A549 (cell line): ENCODE measurements around the gene ZDHHC3. TPM values are rescaled to one million over a fixed set of nuclear protein-coding genes. Genes with fewer than 3 reads are reported as not detected.

Experiments
- ATAC-seq, 2 experiments: fragments of 200-7000 bp in 1 of 2; fragments of >200 bp in 1 of 2; cut with Nextera tagmentation in 1 of 2; cut with Tn5 transposase in 1 of 2; 3 replicates each; pipeline versions ENCODE4 v1.8.0 to v1.9.1; 2018 to 2020; ENCODE audit warnings: mild to moderate bottlenecking in 1 of 2, moderate library complexity in 1 of 2
- CTCF ChIA-PET: fragments of 300-600 bp; sonication (Branson Sonifier 250); formaldehyde crosslinking; extraction: SDS; loops from one replicate; lab custom pipeline; 2021; ENCODE audit warnings: antibody characterized with exemption, inconsistent platforms; lab: Yijun Ruan, JAX
- POLR2A ChIA-PET: fragments of 350-600 bp; formaldehyde crosslinking; extraction: SDS; loops from one replicate; lab custom pipeline; 2021; ENCODE audit warnings: antibody characterized with exemption, inconsistent platforms; lab: Yijun Ruan, JAX
- DNase-seq, 2 experiments: peaks; one replicate each; pipeline versions ENCODE4 v3.0.0 to v3.0.0-alpha.2; 2011 to 2016; ENCODE audit warnings: low read depth in 1 of 2, low spot score in 1 of 2
- FAIRE-seq: peaks from 2 replicates; lab custom pipeline; 2011; peaks lifted over from hg19 to GRCh38; lab: Jason Lieb, UNC
- H3K27ac ChIP-seq, 2 experiments: fragments of >200 bp; sonication (Bioruptor Twin); formaldehyde crosslinking; 3 replicates each; pipeline ENCODE4 v1.5.1; 2016 to 2017
- H3K4me1 ChIP-seq: fragments of >200 bp; sonication (Bioruptor Twin); formaldehyde crosslinking; 3 replicates; pipeline ENCODE4 v1.6.1; 2016
- H3K4me2 ChIP-seq: fragments of >200 bp; sonication (Bioruptor Twin); formaldehyde crosslinking; 3 replicates; pipeline ENCODE4 v1.6.1; 2016
- H3K4me3 ChIP-seq: fragments of >200 bp; sonication (Bioruptor Twin); formaldehyde crosslinking; 3 replicates; pipeline ENCODE4 v1.5.1; 2016
- H3K9me3 ChIP-seq: fragments of >200 bp; sonication (Bioruptor Twin); formaldehyde crosslinking; 3 replicates; pipeline ENCODE4 v1.6.1; 2016
- CBX2 ChIP-seq: fragments of 200-600 bp; sonication (generic); IDR thresholded peaks from 2 replicates; pipeline ENCODE4 v1.6.1; 2016; ENCODE audit warnings: low read depth, mild to moderate bottlenecking, borderline replicate concordance
- CBX8 ChIP-seq: fragments of 200-600 bp; sonication (generic); IDR thresholded peaks from 2 replicates; pipeline ENCODE4 v1.6.1; 2016
- CHD4 ChIP-seq: fragments of 200-600 bp; sonication (generic); IDR thresholded peaks from 2 replicates; pipeline ENCODE4 v1.6.1; 2016; ENCODE audit warnings: antibody characterized with exemption, mild to moderate bottlenecking, borderline replicate concordance
- E2F6 ChIP-seq: IDR thresholded peaks from 2 replicates; pipeline ENCODE4 v1.6.1; 2012; ENCODE audit warnings: low read depth, borderline replicate concordance
- FOSL2 ChIP-seq, 2 experiments: fragments of 450-650 bp in 1 of 2; fragments of >200 bp in 1 of 2; sonication (Bioruptor Twin) in 1 of 2; formaldehyde crosslinking; IDR thresholded peaks; 2 replicates each; pipeline versions ENCODE4 v1.5.0 to v1.6.1; 2016 to 2020; ENCODE audit warnings: mild to moderate bottlenecking in 1 of 2, moderate library complexity in 1 of 2
- HDAC2 ChIP-seq: fragments of 200-600 bp; sonication (generic); IDR thresholded peaks from 2 replicates; pipeline ENCODE4 v1.6.1; 2016
- HEYL ChIP-seq: fragments of 250-450 bp; sonication (Bioruptor Pico); IDR thresholded peaks from 2 replicates; pipeline ENCODE4 v1.8.0; 2021; ENCODE audit warnings: mild to moderate bottlenecking, moderate library complexity
- HOXB5 ChIP-seq: fragments of 250-450 bp; sonication (Bioruptor Pico); IDR thresholded peaks from 2 replicates; pipeline ENCODE4 v1.5.0; 2020; ENCODE audit warnings: mild to moderate bottlenecking, moderate library complexity
- KDM5A ChIP-seq: fragments of 200-600 bp; sonication (generic); IDR thresholded peaks from 2 replicates; pipeline ENCODE4 v1.6.1; 2016; ENCODE audit warnings: antibody characterized with exemption, mild to moderate bottlenecking
- MAFK ChIP-seq: fragments of 450-650 bp; IDR thresholded peaks from 2 replicates; pipeline ENCODE4 v1.6.1; 2014; ENCODE audit not compliant: partially characterized antibody
- NPAS2 ChIP-seq: fragments of 250-450 bp; sonication (Bioruptor Pico); IDR thresholded peaks from 2 replicates; pipeline ENCODE4 v1.8.0; 2022; ENCODE audit warnings: mild to moderate bottlenecking, moderate library complexity, borderline replicate concordance
- NR3C1 ChIP-seq: fragments of >200 bp; sonication (Bioruptor Twin); formaldehyde crosslinking; IDR thresholded peaks from 3 replicates; pipeline ENCODE4 v1.6.1; 2017
- PBX3 ChIP-seq: IDR thresholded peaks from 2 replicates; pipeline ENCODE4 v1.6.1; 2012
- PHF8 ChIP-seq: fragments of 200-600 bp; sonication (generic); IDR thresholded peaks from 2 replicates; pipeline ENCODE4 v1.6.1; 2016; ENCODE audit warnings: low read depth, mild to moderate bottlenecking, antibody characterized with exemption, moderate library complexity, borderline replicate concordance
- RAD21 ChIP-seq, 2 experiments: fragments of >200 bp in 1 of 2; sonication (Bioruptor Twin) in 1 of 2; formaldehyde crosslinking in 1 of 2; IDR thresholded peaks in 1 of 2; conservative IDR thresholded peaks in 1 of 2; 2 replicates in 1 of 2; 3 replicates in 1 of 2; pipeline ENCODE4 v1.6.1; 2012 to 2018; ENCODE audit warnings: inconsistent platforms in 1 of 2
- RCOR1 ChIP-seq: fragments of 150-350 bp; IDR thresholded peaks from 2 replicates; pipeline ENCODE4 v1.6.1; 2014; ENCODE audit warnings: antibody characterized with exemption, low read length, low read depth
- RNF2 ChIP-seq: fragments of 200-600 bp; sonication (generic); IDR thresholded peaks from 2 replicates; pipeline ENCODE4 v1.6.1; 2016; ENCODE audit warnings: low read depth, mild to moderate bottlenecking, antibody characterized with exemption, moderate library complexity, borderline replicate concordance
- TFCP2L1 ChIP-seq: fragments of 250-450 bp; sonication (Bioruptor Pico); IDR thresholded peaks from 2 replicates; pipeline ENCODE4 v1.5.0; 2021; ENCODE audit warnings: mild to moderate bottlenecking
- WGBS: methylation state at CpG from one replicate; pipeline ENCODE4 v1.1.6; 2017; ENCODE audit errors: missing lambda C conversion rate; 5-methylcytosine and 5-hydroxymethylcytosine counted together
- polyA plus RNA-seq, 4 experiments: library from polyadenylated mRNA; depleted of rRNA in 3 of 4; stranded (reverse); fragments of >200 nt; fragmentation: RNase III in 1 of 4; extraction: RNeasy Plus Mini Kit Qiagen cat#74134 plus additional on column Dnase treatment in 1 of 4; gene quantifications; 2 replicates in 3 of 4; 3 replicates in 1 of 4; pipeline ENCODE4 v1.2.3, GENCODE V29; 2011 to 2017
- TF ChIP-seq, protein P1 (sequence below): fragments of >200 bp; sonication (Bioruptor Twin); formaldehyde crosslinking; IDR thresholded peaks from 2 replicates; pipeline ENCODE4 v1.6.1; 2016
- TF ChIP-seq, protein P2 (sequence below): fragments of 200-600 bp; sonication (generic); IDR thresholded peaks from 2 replicates; pipeline ENCODE4 v1.6.1; 2016; ENCODE audit warnings: antibody characterized with exemption, mild to moderate bottlenecking, moderate library complexity
- TF ChIP-seq, protein P3 (sequence below): fragments of 250-450 bp; sonication (Bioruptor Pico); IDR thresholded peaks from 2 replicates; pipeline ENCODE4 v1.5.0; 2021; ENCODE audit warnings: mild to moderate bottlenecking, moderate library complexity, borderline replicate concordance

The ZDHHC3 gene
- polyA plus RNA-seq, 2 of the 4 experiments (the other 2 are of a cell fraction) = 28.7 to 57.7 TPM

GRCh38 chr3:44960387-44961026 is 15.5 kb downstream of the ZDHHC3 start:
- no peak for DNase-seq
- WGBS = 93% methylated on average over 3 of the region's 3 CpGs

GRCh38 chr3:44958386-44958785 is 17.6 kb downstream of the ZDHHC3 start:
- ChIA-PET POLR2A (no interaction called here), CTCF (no interaction called here)
- WGBS = 91% methylated on average over 7 of the region's 7 CpGs
- no peak overlapping the region for H3K4me3 ChIP-seq
- H3K27ac ChIP-seq = no peak overlapping the region
- FAIRE-seq = no peak
- no peak for ATAC-seq
- H3K9me3 ChIP-seq = no peaks in the 10 kb centered on the region
- TF ChIP-seq RAD21 (conservative IDR thresholded peaks at IDR 0.05 in 1 of 2, IDR thresholded peaks at IDR 0.05 in 1 of 2) = no peak
- TF ChIP-seq NPAS2 = no peak
- no peak for TF ChIP-seq KDM5A
- TF ChIP-seq, protein P1, sequence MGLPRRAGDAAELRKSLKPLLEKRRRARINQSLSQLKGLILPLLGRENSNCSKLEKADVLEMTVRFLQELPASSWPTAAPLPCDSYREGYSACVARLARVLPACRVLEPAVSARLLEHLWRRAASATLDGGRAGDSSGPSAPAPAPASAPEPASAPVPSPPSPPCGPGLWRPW = no peak
- TF ChIP-seq HOXB5 (CRISPR knock-in tag) = no peak
- no peak for TF ChIP-seq RCOR1
- TF ChIP-seq, protein P2, sequence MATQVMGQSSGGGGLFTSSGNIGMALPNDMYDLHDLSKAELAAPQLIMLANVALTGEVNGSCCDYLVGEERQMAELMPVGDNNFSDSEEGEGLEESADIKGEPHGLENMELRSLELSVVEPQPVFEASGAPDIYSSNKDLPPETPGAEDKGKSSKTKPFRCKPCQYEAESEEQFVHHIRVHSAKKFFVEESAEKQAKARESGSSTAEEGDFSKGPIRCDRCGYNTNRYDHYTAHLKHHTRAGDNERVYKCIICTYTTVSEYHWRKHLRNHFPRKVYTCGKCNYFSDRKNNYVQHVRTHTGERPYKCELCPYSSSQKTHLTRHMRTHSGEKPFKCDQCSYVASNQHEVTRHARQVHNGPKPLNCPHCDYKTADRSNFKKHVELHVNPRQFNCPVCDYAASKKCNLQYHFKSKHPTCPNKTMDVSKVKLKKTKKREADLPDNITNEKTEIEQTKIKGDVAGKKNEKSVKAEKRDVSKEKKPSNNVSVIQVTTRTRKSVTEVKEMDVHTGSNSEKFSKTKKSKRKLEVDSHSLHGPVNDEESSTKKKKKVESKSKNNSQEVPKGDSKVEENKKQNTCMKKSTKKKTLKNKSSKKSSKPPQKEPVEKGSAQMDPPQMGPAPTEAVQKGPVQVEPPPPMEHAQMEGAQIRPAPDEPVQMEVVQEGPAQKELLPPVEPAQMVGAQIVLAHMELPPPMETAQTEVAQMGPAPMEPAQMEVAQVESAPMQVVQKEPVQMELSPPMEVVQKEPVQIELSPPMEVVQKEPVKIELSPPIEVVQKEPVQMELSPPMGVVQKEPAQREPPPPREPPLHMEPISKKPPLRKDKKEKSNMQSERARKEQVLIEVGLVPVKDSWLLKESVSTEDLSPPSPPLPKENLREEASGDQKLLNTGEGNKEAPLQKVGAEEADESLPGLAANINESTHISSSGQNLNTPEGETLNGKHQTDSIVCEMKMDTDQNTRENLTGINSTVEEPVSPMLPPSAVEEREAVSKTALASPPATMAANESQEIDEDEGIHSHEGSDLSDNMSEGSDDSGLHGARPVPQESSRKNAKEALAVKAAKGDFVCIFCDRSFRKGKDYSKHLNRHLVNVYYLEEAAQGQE = no peak
- TF ChIP-seq E2F6 = no peak
- TF ChIP-seq CBX8 = no peak
- no peak for TF ChIP-seq HEYL (CRISPR knock-in tag)
- TF ChIP-seq, protein P3, sequence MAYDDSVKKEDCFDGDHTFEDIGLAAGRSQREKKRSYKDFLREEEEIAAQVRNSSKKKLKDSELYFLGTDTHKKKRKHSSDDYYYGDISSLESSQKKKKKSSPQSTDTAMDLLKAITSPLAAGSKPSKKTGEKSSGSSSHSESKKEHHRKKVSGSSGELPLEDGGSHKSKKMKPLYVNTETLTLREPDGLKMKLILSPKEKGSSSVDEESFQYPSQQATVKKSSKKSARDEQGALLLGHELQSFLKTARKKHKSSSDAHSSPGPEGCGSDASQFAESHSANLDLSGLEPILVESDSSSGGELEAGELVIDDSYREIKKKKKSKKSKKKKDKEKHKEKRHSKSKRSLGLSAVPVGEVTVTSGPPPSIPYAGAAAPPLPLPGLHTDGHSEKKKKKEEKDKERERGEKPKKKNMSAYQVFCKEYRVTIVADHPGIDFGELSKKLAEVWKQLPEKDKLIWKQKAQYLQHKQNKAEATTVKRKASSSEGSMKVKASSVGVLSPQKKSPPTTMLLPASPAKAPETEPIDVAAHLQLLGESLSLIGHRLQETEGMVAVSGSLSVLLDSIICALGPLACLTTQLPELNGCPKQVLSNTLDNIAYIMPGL = no peak
- TF ChIP-seq CBX2 = no peak
- no peak for TF ChIP-seq FOSL2 (IDR thresholded peaks at IDR 0.05)
- TF ChIP-seq FOSL2 (CRISPR knock-in tag; IDR thresholded peaks at IDR 0.05) = no peak
- no peak for TF ChIP-seq TFCP2L1 (CRISPR knock-in tag)
- no peak for TF ChIP-seq RNF2
- TF ChIP-seq NR3C1 = no peak
- TF ChIP-seq PBX3 = no peak
- TF ChIP-seq CHD4 = no peak
- no peak for TF ChIP-seq HDAC2
- TF ChIP-seq PHF8 = no peak
- no peaks in the 10 kb centered on the region for H3K4me1 ChIP-seq
- H3K4me2 ChIP-seq = no peak overlapping the region
- DNase-seq = no peak

More at GRCh38 chr3:44960387-44961026, 15.5 kb downstream of the ZDHHC3 start:
- FAIRE-seq (no peak), ATAC-seq (no peak)
- H3K27ac ChIP-seq = no peak overlapping the region
- H3K4me1 ChIP-seq = no peaks in the 10 kb centered on the region
- H3K4me3 ChIP-seq = no peak overlapping the region
- CTCF ChIA-PET = no interaction called here
- POLR2A ChIA-PET = no interaction called here
- H3K4me2 ChIP-seq = no peak overlapping the region
- H3K9me3 ChIP-seq = no peaks in the 10 kb centered on the region
- no peak for TF ChIP-seq MAFK
